PC-3 (cell line): ENCODE measurements around the gene ETV3L.

Experiments used
- CTCF ChIP-seq: fragments of 300-600 bp; sonication (generic); conservative IDR thresholded peaks from 2 replicates; pipeline ENCODE4 v1.5.1; 2017; ENCODE audit warnings: antibody characterized with exemption, low read depth, mild to moderate bottlenecking, low read length
- EZH2 ChIP-seq: fragments of 300-600 bp; sonication (generic); IDR thresholded peaks from one replicate; pipeline ENCODE4 v1.6.1; 2017; ENCODE audit warnings: antibody characterized with exemption, mild to moderate bottlenecking, low read length; ENCODE audit not compliant: unreplicated experiment
- EZH2phosphoT487 ChIP-seq: fragments of 300-600 bp; sonication (generic); IDR thresholded peaks from 2 replicates; pipeline ENCODE4 v1.6.1; 2018; ENCODE audit warnings: mild to moderate bottlenecking, antibody characterized with exemption, low read length, borderline replicate concordance

GRCh38 chr1:157101149-157101548, 1.5 kb upstream of the ETV3L start:
- no peak for TF ChIP-seq CTCF
- no peak for TF ChIP-seq EZH2
- TF ChIP-seq EZH2phosphoT487: no peak
